Ishikawa (cell line): Measurements from ENCODE around the gene SLC30A5.

Source experiments
- CEBPB ChIP-seq: IDR thresholded peaks from 2 replicates; pipeline ENCODE4 v1.6.1; 2012
- CREB1 ChIP-seq: IDR thresholded peaks from 2 replicates; pipeline ENCODE4 v1.6.1; 2012; ENCODE audit warnings: low read depth
- EGR1 ChIP-seq: IDR thresholded peaks from 2 replicates; pipeline ENCODE4 v1.6.1; 2012
- FOXM1 ChIP-seq: IDR thresholded peaks from 2 replicates; pipeline ENCODE4 v1.6.1; 2012; ENCODE audit warnings: low read depth, borderline replicate concordance
- MAX ChIP-seq: IDR thresholded peaks from 2 replicates; pipeline ENCODE4 v1.6.1; 2012
- NFIC ChIP-seq: IDR thresholded peaks from 2 replicates; pipeline ENCODE4 v1.6.1; 2012
- RAD21 ChIP-seq: IDR thresholded peaks from 2 replicates; pipeline ENCODE4 v1.6.1; 2012; ENCODE audit warnings: low read depth
- REST ChIP-seq: IDR thresholded peaks from 2 replicates; pipeline ENCODE4 v1.6.1; 2012; ENCODE audit warnings: low read depth, mild to moderate bottlenecking
- TAF1 ChIP-seq: IDR thresholded peaks from 2 replicates; pipeline ENCODE4 v1.6.1; 2012; ENCODE audit warnings: low read depth, mild to moderate bottlenecking
- TCF12 ChIP-seq: IDR thresholded peaks from 2 replicates; pipeline ENCODE4 v1.6.1; 2012; ENCODE audit warnings: low read depth
- TEAD4 ChIP-seq: IDR thresholded peaks from 2 replicates; pipeline ENCODE4 v1.6.1; 2012
- USF1 ChIP-seq: IDR thresholded peaks from 2 replicates; pipeline ENCODE4 v1.6.1; 2012

- no peak for TF ChIP-seq NFIC
- TF ChIP-seq RAD21 = no peak
- TF ChIP-seq CREB1 = no peak
- TF ChIP-seq TCF12 = no peak
- TF ChIP-seq REST = no peak
- no peak for TF ChIP-seq TEAD4
- TF ChIP-seq FOXM1 = no peak
- no peak for TF ChIP-seq USF1
- TF ChIP-seq CEBPB = no peak
- TF ChIP-seq TAF1 = no peak
- TF ChIP-seq MAX = no peak
- TF ChIP-seq EGR1 = no peak
These were observed 14.8 kb upstream of the SLC30A5 start for GRCh38 chr5:69078921-69079540.
